NCI-H2171 treated with DMSO at 0.1 percent for 48 hours (cell line): ENCODE results near the gene FAN1.

ENCODE experiments used
- DNase-seq: peaks from one replicate; lab custom pipeline; 2025; lab: John Stamatoyannopoulos, UW

The FAN1 gene

DNA sequence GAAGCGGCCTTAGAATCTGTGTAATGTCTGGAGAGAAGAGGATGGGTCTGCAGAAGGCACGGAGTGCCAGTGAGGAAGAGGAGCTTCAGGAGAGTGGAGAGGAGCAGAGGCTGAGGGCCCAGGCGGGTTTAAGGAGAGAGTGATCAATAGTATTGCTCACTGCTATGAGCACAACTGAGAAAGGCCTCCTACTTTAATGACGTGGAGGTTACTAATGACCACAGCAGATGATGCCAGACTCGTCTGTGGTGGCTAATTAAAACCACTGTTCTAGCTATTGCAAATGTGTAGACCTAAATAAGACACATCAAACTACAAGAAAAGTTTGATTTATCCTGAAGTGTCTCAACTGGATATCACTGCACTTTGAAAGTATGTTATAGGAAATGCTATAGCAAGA is 54.5 kb downstream of the FAN1 start:
- no peak for DNase-seq

DNA sequence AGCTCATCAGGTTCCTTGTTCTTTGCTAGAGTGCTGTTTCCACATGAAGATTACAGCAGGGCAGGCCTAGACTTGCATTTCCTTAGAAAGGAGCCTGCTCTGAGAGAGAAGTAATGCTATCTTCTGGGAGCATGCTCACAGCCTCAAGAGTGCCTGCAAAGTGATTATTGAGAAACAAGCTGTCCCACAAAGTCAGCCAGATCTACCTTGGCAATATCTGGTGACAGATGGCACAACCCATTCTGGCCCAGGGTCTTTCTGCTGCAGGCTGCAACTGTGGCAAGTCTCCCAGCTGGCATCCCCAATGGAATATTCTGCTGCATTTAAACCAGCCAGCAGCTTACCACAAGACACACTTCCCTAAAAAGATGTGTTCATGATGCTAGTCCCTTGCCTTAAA is 58.4 kb downstream of the FAN1 start:
- DNase-seq: peak; percentile 97

GRCh38 chr15:30962659-30963058 is 58.9 kb downstream of the FAN1 start:
- peak; percentile 42 for DNase-seq

- no peak for DNase-seq
Observed at GRCh38 chr15:30963681-30964080, 60.0 kb downstream of the FAN1 start.

GRCh38 chr15:30969724-30970123 is 66.0 kb downstream of the FAN1 start:
- DNase-seq: no peak

- DNase-seq: no peak
Observed at GRCh38 chr15:30973379-30973778, 69.7 kb downstream of the FAN1 start.

- no peak for DNase-seq
Observed at GRCh38 chr15:30974112-30974511, 70.4 kb downstream of the FAN1 start.

- peak; percentile 25 for DNase-seq
Observed at GRCh38 chr15:30978328-30978727, 74.6 kb downstream of the FAN1 start.

DNA sequence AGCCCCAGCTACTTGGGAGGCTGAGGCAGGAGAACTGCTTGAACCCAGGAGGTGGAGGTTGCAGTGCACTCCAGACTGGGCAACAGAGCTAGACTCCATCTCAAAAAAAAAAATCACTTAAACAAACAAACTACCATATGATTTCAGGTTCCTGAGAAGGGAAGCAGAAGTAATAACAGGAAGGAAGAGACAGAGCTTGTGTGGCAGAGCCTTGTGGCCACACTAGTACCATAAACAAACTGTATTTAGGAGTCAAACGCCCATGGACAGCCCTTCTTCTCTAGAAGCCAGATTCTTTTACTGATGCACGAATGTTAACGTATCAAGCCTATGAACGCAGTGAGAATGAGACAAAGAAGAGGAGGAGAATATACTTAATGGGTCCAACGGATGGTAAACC is 75.7 kb downstream of the FAN1 start:
- DNase-seq: no peak

- DNase-seq: no peak
Observed at GRCh38 chr15:30984118-30984517, 80.4 kb downstream of the FAN1 start.

DNA sequence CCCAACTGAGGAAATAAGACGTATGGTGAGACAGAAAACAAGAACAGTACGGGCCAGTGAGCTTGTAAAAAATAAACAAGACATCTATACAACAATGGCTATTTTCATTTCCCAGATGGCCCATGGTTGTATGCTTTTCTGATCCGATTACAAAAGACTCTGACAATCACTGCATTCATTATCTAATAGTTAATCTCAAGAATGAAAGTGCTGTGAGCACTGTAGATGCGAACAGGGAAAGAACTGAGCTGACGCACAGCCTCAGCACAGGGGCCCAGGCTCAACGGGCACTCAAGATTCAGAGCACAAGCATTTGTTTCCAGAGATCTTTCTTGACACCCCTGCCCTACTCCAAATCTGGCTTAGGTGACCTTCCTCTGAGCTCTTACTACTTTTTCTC is 80.8 kb downstream of the FAN1 start:
- peak; percentile 34 for DNase-seq

DNA sequence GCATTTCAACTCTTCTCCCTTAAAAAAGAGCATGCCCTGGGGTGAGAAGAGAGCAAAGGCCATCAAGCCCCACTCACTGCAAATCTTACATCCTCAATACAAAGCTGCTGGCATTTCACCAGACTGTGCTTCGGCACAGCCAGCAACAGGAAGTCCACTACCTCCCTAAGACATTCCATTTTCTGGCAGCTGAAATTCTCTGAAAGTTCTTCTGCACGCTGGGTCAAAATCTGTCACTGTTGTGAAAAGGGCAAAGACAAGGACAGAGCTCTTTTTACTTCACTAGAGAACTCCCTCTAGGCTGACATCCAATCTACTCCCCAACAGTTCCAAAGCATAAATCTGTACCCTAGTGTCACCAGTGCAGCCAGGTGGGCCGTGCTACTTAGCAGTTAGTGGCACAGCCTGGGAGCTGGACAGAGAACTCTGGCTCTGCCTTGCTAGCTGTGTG is 81.4 kb downstream of the FAN1 start:
- no peak for DNase-seq

GRCh38 chr15:30990036-30990435 is 86.3 kb downstream of the FAN1 start:
- no peak for DNase-seq

- peak; percentile 39 for DNase-seq
Observed at GRCh38 chr15:30990446-30991254, 86.9 kb downstream of the FAN1 start.

- DNase-seq: peak; percentile 62
Observed at GRCh38 chr15:30991255-30992235, 87.8 kb downstream of the FAN1 start, which contains the start of gene MTMR10. TSS of gene MTMR10 (minus strand) at chr15:30991628. CDS start at chr15:30991506, 122 bp downstream.

- DNase-seq: no peak
Observed at GRCh38 chr15:30992249-30992864, 88.6 kb downstream of the FAN1 start.
